NCI-H2107 treated with DMSO at 0.1 percent for 48 hours (cell line): Measurements from ENCODE around the gene HIGD1A.

ENCODE experiments used
- DNase-seq: peaks from one replicate; lab custom pipeline; 2025; ENCODE audit not compliant: unreplicated experiment; lab: John Stamatoyannopoulos, UW

The HIGD1A gene

GRCh38 chr3:42804106-42804830 lies at the start of gene HIGD1A:
Gene HIGD1A (minus strand): TSS chr3:42804490. CDS start chr3:42794253, 10,237 bp downstream.
- peak; percentile 86 for DNase-seq

- DNase-seq: peak; percentile 18
Measured at GRCh38 chr3:42853739-42854302, 49.5 kb upstream of the HIGD1A start.

GRCh38 chr3:42853056-42853455 lies 48.8 kb upstream of the HIGD1A start:
- DNase-seq: no peak

GRCh38 chr3:42852441-42852840 lies 48.2 kb upstream of the HIGD1A start:
- no peak for DNase-seq

- no peak for DNase-seq
Measured at GRCh38 chr3:42851228-42851834, 47.0 kb upstream of the HIGD1A start.

- DNase-seq: no peak
Measured at GRCh38 chr3:42850263-42850662, 46.0 kb upstream of the HIGD1A start.

- DNase-seq: no peak
Measured at GRCh38 chr3:42849017-42849416, 44.7 kb upstream of the HIGD1A start.

- DNase-seq: no peak
Measured at GRCh38 chr3:42847731-42848130, 43.4 kb upstream of the HIGD1A start.

- no peak for DNase-seq
Measured at GRCh38 chr3:42846685-42847522, 42.6 kb upstream of the HIGD1A start.

GRCh38 chr3:42844815-42845214 lies 40.5 kb upstream of the HIGD1A start:
- no peak for DNase-seq

GRCh38 chr3:42844412-42844713 lies 40.1 kb upstream of the HIGD1A start:
- DNase-seq: no peak

GRCh38 chr3:42843713-42844411 lies 39.6 kb upstream of the HIGD1A start:
- DNase-seq: no peak

GRCh38 chr3:42841332-42841731 lies 37.0 kb upstream of the HIGD1A start:
- DNase-seq: no peak

- DNase-seq: peak; percentile 5
Measured at GRCh38 chr3:42839616-42840015, 35.3 kb upstream of the HIGD1A start.

GRCh38 chr3:42838571-42838970 lies 34.3 kb upstream of the HIGD1A start:
- no peak for DNase-seq

GRCh38 chr3:42836150-42837123 lies 32.1 kb upstream of the HIGD1A start:
- DNase-seq: no peak

GRCh38 chr3:42831321-42831713 lies 27.0 kb upstream of the HIGD1A start:
- DNase-seq: peak; percentile 47

- peak; percentile 35 for DNase-seq
Measured at GRCh38 chr3:42830437-42831320, 26.4 kb upstream of the HIGD1A start.
